A549 treated with Hydrocortisone at 1 μM for 4 hours (cell line): ENCODE results near the gene ADIPOR2. TPM values are rescaled to one million over a fixed set of nuclear protein-coding genes. Genes with fewer than 3 reads are reported as not detected.

Source experiments
- total RNA-seq: library from RNA; stranded (reverse); fragments of 200-300 nt; extraction: Qiagen RNA extraction; gene quantifications from 5 replicates; pipeline ENCODE4 v1.2.3, GENCODE V29; 2022

ADIPOR2 gene, protein sequence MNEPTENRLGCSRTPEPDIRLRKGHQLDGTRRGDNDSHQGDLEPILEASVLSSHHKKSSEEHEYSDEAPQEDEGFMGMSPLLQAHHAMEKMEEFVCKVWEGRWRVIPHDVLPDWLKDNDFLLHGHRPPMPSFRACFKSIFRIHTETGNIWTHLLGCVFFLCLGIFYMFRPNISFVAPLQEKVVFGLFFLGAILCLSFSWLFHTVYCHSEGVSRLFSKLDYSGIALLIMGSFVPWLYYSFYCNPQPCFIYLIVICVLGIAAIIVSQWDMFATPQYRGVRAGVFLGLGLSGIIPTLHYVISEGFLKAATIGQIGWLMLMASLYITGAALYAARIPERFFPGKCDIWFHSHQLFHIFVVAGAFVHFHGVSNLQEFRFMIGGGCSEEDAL
- total RNA-seq, result 55.6 to 71.8 TPM (median 58.6 TPM) in 5 replicates

DNA sequence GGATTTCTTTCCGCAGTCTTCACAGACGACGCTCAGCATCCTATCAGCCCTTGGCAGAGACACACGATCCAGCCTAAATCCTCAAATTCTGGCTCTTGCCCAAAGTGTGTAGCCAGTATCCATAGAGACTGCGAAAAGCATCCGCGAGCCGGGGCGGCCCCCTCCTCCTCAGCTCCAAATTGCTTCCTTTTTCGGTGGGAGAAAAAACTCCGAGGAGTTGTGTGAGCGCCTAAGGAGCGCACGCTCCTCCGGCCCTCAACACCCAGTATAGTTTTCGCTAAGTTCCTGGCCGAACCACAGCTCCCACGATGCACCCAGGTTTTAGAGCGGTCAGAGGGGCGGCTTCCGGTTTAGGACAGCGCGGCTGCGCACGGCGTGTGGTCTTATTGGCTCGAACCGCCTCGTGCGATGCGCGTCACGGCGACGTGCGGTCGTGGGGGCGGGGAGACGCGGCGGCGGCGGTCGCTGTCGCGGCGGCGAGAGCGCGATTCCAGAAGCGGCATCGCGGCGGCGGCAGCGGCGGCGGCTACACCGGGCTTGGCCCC is at the start of gene ADIPOR2:
TSS of gene ADIPOR2 (plus strand) at position 493 of the 545 bp plus-strand sequence. CDS start 63,274 bp downstream, outside the sequence.

DNA sequence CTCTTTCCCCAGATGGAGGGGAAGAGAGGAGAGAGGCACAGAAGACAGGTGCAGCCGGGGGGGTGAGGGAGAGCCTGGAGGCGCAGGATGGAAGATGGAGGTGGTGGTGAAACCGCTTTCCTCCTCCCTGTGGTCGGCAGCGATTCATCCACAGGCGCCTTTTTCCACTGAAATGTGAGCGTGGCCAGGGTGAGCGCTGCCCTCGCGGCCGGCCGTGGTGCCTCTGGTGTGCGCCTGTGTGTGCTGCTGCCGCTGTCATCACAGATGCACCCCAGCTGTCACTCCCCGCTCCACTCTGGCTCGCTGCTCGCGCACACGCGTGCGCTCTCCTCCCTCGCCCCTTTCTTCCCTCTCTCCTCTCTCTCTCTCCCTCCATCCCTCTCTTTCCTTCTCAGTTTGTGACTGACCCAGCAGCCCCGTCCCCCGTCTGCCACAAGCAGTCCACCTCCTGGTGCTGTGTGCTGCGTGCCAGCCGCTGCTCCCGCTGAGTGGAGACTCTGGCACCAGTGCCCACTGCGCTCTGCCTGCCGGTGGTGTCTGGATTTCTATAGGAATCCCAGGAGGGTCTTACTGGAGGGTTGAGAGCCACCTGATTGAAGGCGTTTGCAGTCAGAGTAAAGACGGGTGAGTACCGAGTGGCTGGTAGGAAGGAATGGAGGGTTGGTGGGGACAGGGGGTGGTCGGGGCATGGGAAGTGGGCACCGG is 129.5 kb downstream of the ADIPOR2 start, which contains the start of gene LRTM2:
TSS of gene LRTM2 (plus strand) at position 375 of the 705 bp plus-strand sequence. CDS start 7,584 bp downstream, outside the sequence.

Other genes starting within 250 kb of the ADIPOR2 start
- gene FBXL14, start 96.5 kb upstream of the ADIPOR2 start, total RNA-seq, result 8.7 to 12.0 TPM (median 11.4 TPM) in 5 replicates
- gene WNT5B, start 61.8 kb upstream of the ADIPOR2 start, total RNA-seq, result 1.6 to 3.3 TPM (median 3.0 TPM) in 5 replicates
- 0.07 to 0.15 TPM in 2 of 5 replicates, not detected in the others for gene LRTM2, start 129.5 kb downstream of the ADIPOR2 start, total RNA-seq
- not detected in 5 replicates for gene CACNA2D4, start 227.6 kb downstream of the ADIPOR2 start, total RNA-seq